Measurements from ENCODE around the gene AURKAIP1.

AURKAIP1 gene

DNA sequence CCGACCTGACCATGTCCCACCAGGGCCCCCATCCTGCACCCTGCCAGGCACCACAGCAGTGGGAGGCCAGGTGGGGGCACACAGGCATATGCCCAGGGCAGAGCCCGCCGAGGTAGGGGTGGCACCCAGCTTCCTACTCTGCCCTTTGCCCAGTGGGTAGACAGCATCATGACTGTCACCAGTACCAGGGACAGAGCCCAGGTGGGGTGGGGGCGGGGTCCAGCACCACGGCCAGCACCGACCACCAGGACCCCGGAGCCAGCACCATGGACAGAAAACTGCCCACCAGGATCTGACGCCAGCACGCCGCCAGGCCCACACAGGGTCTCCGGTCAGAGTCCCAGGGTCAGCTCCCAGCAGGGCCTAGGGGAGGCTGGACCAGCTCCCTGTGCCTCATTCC lies 40.2 kb downstream of the AURKAIP1 start:
- Histone ChIP-seq H3K36me3 (ENCODE audit: control insufficient read depth, insufficient read depth, low read length) (peaks cover 7% of the 10 kb centered on the region), H3K9ac (ENCODE audit: low read length) (no peak overlapping the region), H3K4me3 (ENCODE audit: low read length) (no peak overlapping the region), H3K27ac (ENCODE audit: low read depth, low read length) (no peak overlapping the region), H3K4me1 (ENCODE audit: control insufficient read depth, insufficient read depth, low read length) (no peaks in the 10 kb centered on the region), H3K27me3 (ENCODE audit: control insufficient read depth, insufficient read depth, low read length) (no peaks in the 10 kb centered on the region)

DNA sequence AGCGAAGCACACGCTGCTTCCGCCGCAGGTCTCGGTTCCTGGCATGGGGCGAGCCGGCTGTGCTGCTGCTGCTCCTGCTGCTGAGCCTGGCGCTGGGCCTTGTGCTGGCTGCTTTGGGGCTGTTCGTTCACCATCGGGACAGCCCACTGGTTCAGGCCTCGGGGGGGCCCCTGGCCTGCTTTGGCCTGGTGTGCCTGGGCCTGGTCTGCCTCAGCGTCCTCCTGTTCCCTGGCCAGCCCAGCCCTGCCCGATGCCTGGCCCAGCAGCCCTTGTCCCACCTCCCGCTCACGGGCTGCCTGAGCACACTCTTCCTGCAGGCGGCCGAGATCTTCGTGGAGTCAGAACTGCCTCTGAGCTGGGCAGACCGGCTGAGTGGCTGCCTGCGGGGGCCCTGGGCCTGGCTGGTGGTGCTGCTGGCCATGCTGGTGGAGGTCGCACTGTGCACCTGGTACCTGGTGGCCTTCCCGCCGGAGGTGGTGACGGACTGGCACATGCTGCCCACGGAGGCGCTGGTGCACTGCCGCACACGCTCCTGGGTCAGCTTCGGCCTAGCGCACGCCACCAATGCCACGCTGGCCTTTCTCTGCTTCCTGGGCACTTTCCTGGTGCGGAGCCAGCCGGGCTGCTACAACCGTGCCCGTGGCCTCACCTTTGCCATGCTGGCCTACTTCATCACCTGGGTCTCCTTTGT lies 41.3 kb downstream of the AURKAIP1 start:
- H3K4me3 ChIP-seq (ENCODE audit: low read length), result no peak overlapping the region
- no peak overlapping the region for H3K9ac ChIP-seq (ENCODE audit: low read length)
- no peak overlapping the region for H3K27ac ChIP-seq (ENCODE audit: low read depth, low read length)
- no peaks in the 10 kb centered on the region for H3K27me3 ChIP-seq (ENCODE audit: control insufficient read depth, insufficient read depth, low read length)
- H3K4me1 ChIP-seq (ENCODE audit: control insufficient read depth, insufficient read depth, low read length), result no peaks in the 10 kb centered on the region
- H3K36me3 ChIP-seq (ENCODE audit: control insufficient read depth, insufficient read depth, low read length), result peaks cover 4% of the 10 kb centered on the region

GRCh38 chr1:1332774-1333480 lies 42.1 kb downstream of the AURKAIP1 start:
- H3K36me3 ChIP-seq (ENCODE audit: control insufficient read depth, insufficient read depth, low read length), result no peaks in the 10 kb centered on the region
- no peaks in the 10 kb centered on the region for H3K27me3 ChIP-seq (ENCODE audit: control insufficient read depth, insufficient read depth, low read length)
- H3K4me3 ChIP-seq (ENCODE audit: low read length), result no peak overlapping the region
- H3K9ac ChIP-seq (ENCODE audit: low read length), result no peak overlapping the region
- H3K27ac ChIP-seq (ENCODE audit: low read depth, low read length), result no peak overlapping the region
- H3K4me1 ChIP-seq (ENCODE audit: control insufficient read depth, insufficient read depth, low read length), result no peaks in the 10 kb centered on the region

GRCh38 chr1:1332031-1332755 lies 42.8 kb downstream of the AURKAIP1 start:
- H3K9ac ChIP-seq (ENCODE audit: low read length), result no peak overlapping the region
- H3K4me1 ChIP-seq (ENCODE audit: control insufficient read depth, insufficient read depth, low read length), result no peaks in the 10 kb centered on the region
- no peak overlapping the region for H3K4me3 ChIP-seq (ENCODE audit: low read length)
- H3K36me3 ChIP-seq (ENCODE audit: control insufficient read depth, insufficient read depth, low read length), result no peaks in the 10 kb centered on the region
- H3K27me3 ChIP-seq (ENCODE audit: control insufficient read depth, insufficient read depth, low read length), result no peaks in the 10 kb centered on the region
- no peak overlapping the region for H3K27ac ChIP-seq (ENCODE audit: low read depth, low read length)

- Histone ChIP-seq H3K36me3 (ENCODE audit: control insufficient read depth, insufficient read depth, low read length) (peaks cover 2% of the 10 kb centered on the region), H3K4me3 (ENCODE audit: low read length) (peak within 1 kb of the TSS; percentile 3), H3K4me1 (ENCODE audit: control insufficient read depth, insufficient read depth, low read length) (no peaks in the 10 kb centered on the region), H3K27ac (ENCODE audit: low read depth, low read length) (no peak within 1 kb of the TSS), H3K27me3 (ENCODE audit: control insufficient read depth, insufficient read depth, low read length) (no peaks in the 10 kb centered on the region), H3K9ac (ENCODE audit: low read length) (no peak within 1 kb of the TSS)
These were observed 43.7 kb downstream of the AURKAIP1 start, which contains the start of gene TAS1R3 for GRCh38 chr1:1331068-1331965. Gene TAS1R3, plus strand, starts transcription at chr1:1331280. Its CDS starts 66 bp downstream, at chr1:1331346.

- no peak overlapping the region for H3K4me3 ChIP-seq (ENCODE audit: low read length)
- H3K27me3 ChIP-seq (ENCODE audit: control insufficient read depth, insufficient read depth, low read length), result no peaks in the 10 kb centered on the region
- peaks cover 3% of the 10 kb centered on the region for H3K4me1 ChIP-seq (ENCODE audit: control insufficient read depth, insufficient read depth, low read length)
- H3K36me3 ChIP-seq (ENCODE audit: control insufficient read depth, insufficient read depth, low read length), result peaks cover 2% of the 10 kb centered on the region
- no peak overlapping the region for H3K9ac ChIP-seq (ENCODE audit: low read length)
- H3K27ac ChIP-seq (ENCODE audit: low read depth, low read length), result no peak overlapping the region
These were observed 44.5 kb downstream of the AURKAIP1 start for GRCh38 chr1:1330366-1331067.

DNA sequence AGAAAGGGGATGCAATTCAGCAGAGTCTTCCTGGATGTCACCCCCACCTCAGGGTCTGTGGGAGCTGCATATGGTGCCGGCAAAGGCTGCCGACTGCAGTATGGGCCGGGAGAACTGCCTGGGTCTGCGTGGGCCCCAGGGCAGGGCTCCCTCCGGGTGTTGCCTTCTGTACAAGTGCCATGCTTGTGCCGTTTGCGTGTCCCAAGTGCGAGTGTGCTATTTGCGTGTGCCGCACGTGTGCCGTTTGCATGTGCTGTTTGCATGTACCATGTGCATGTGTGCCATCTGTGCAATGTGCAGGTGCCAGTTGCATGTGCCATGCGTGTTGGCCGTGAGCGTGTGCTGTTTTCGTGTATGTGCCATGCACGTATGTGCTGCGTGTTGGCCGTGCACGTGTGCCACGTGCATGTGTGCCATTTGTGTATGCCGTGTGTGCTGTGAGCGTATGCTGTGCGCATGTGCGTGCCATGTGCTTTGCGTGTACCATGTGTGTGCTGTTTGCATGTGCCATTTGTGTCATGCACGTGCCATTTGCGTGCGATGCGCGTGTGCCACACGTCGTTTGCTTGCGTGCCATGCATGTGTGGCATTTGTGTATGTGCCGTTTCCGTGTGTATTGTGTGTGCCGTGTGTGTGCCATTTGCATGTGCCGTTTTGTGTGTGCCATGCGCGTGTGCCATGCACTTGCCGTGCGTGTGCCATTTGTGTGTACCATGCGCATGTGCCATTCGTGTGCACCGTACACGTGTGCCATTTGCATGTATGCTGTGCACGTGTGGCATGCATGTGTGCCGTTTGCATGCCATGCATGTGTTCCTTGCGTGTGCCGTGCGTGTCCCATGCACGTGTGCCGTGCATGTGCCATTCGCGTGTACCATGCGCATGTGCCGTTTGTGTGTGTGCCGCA lies 45.5 kb downstream of the AURKAIP1 start:
- H3K4me1 ChIP-seq (ENCODE audit: control insufficient read depth, insufficient read depth, low read length), result peaks cover 6% of the 10 kb centered on the region
- H3K9ac ChIP-seq (ENCODE audit: low read length), result no peak overlapping the region
- no peaks in the 10 kb centered on the region for H3K27me3 ChIP-seq (ENCODE audit: control insufficient read depth, insufficient read depth, low read length)
- no peak overlapping the region for H3K27ac ChIP-seq (ENCODE audit: low read depth, low read length)
- no peak overlapping the region for H3K4me3 ChIP-seq (ENCODE audit: low read length)
- peaks cover 2% of the 10 kb centered on the region for H3K36me3 ChIP-seq (ENCODE audit: control insufficient read depth, insufficient read depth, low read length)

- no peak overlapping the region for H3K9ac ChIP-seq (ENCODE audit: low read length)
- H3K36me3 ChIP-seq (ENCODE audit: control insufficient read depth, insufficient read depth, low read length), result peaks cover 2% of the 10 kb centered on the region
- no peak overlapping the region for H3K27ac ChIP-seq (ENCODE audit: low read depth, low read length)
- no peaks in the 10 kb centered on the region for H3K27me3 ChIP-seq (ENCODE audit: control insufficient read depth, insufficient read depth, low read length)
- H3K4me1 ChIP-seq (ENCODE audit: control insufficient read depth, insufficient read depth, low read length), result peaks cover 6% of the 10 kb centered on the region
- no peak overlapping the region for H3K4me3 ChIP-seq (ENCODE audit: low read length)
These were observed 46.8 kb downstream of the AURKAIP1 start for GRCh38 chr1:1328254-1328653.

- H3K9ac ChIP-seq (ENCODE audit: low read length), result no peak overlapping the region
- H3K4me3 ChIP-seq (ENCODE audit: low read length), result no peak overlapping the region
- H3K27ac ChIP-seq (ENCODE audit: low read depth, low read length), result no peak overlapping the region
- H3K36me3 ChIP-seq (ENCODE audit: control insufficient read depth, insufficient read depth, low read length), result peaks cover 2% of the 10 kb centered on the region
- H3K4me1 ChIP-seq (ENCODE audit: control insufficient read depth, insufficient read depth, low read length), result peaks cover 9% of the 10 kb centered on the region
- no peaks in the 10 kb centered on the region for H3K27me3 ChIP-seq (ENCODE audit: control insufficient read depth, insufficient read depth, low read length)
These were observed 47.7 kb downstream of the AURKAIP1 start for GRCh38 chr1:1327291-1327690.

DNA sequence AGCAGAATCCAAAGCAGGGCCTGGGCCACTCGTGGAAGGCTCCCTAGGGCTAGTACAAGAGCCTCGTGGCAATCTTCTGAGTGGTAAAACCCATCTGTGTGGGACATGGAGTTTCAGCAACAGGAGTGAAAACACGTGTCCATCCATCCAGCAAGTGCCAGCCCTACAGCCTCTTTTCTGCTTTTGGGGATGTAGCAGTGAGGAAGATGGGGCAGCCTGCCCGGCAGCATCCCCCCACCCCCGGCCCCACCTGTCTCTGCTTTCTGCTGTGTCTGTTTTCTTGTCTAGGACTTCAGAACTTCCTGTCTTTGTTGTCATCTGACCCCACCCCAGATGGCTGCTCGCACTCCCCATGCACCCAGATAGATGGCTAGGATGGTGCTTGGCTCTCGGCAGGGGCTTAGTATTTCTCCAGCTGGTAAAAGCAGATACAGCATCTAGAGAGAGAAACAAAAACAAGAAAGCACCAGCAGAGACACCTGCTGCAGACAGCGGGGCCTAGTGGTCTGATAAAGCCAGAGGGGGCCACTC lies 48.9 kb downstream of the AURKAIP1 start:
- no peaks in the 10 kb centered on the region for H3K27me3 ChIP-seq (ENCODE audit: control insufficient read depth, insufficient read depth, low read length)
- H3K27ac ChIP-seq (ENCODE audit: low read depth, low read length), result no peak overlapping the region
- no peak overlapping the region for H3K4me3 ChIP-seq (ENCODE audit: low read length)
- H3K4me1 ChIP-seq (ENCODE audit: control insufficient read depth, insufficient read depth, low read length), result peaks cover 11% of the 10 kb centered on the region
- no peak overlapping the region for H3K9ac ChIP-seq (ENCODE audit: low read length)
- H3K36me3 ChIP-seq (ENCODE audit: control insufficient read depth, insufficient read depth, low read length), result peaks cover 2% of the 10 kb centered on the region
